ENCODE data around the gene ROM1.
"Not testable (repeated sequence)": the region's sequence is repeated elsewhere in the genome, so short reads cannot be mapped to it uniquely, and the experiment has no call there.

ROM1 gene

DNA sequence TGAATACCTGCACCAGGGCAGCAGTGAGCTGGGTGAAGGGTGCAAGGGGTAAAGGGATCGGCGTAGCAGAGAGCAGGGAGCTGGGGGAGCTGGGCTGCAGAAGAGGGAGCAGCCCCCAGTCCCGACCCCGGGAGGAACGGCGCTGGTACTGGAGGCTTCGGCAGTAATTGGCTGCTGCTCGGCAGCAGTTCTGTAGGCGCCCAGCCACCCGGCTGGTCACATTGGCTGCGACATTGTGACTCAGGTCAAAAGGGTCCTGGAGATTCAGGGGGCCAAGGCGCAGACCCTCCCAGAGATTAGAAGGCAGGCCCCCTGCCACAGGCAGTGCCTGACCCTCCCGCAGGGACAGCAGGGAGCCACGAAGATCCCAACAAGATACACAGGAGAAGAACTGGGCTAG is 37.2 kb upstream of the ROM1 start:
- in situ Hi-C loops (cut with MboI; ENCODE audit: low sequenced_read_pairs), result no loop called here
- peaks cover 22% of the 10 kb centered on the region for H3K4me1 ChIP-seq
- H3K4me3 ChIP-seq, result no peak overlapping the region
- no peaks in the 10 kb centered on the region for H3K27me3 ChIP-seq (ENCODE audit: low read depth)
- no peaks in the 10 kb centered on the region for H3K9me3 ChIP-seq
- peaks cover 75% of the 10 kb centered on the region for H3K36me3 ChIP-seq (replicated peaks)
- DNase-seq (ENCODE audit: low spot score in 2 of 2), result no peak

DNA sequence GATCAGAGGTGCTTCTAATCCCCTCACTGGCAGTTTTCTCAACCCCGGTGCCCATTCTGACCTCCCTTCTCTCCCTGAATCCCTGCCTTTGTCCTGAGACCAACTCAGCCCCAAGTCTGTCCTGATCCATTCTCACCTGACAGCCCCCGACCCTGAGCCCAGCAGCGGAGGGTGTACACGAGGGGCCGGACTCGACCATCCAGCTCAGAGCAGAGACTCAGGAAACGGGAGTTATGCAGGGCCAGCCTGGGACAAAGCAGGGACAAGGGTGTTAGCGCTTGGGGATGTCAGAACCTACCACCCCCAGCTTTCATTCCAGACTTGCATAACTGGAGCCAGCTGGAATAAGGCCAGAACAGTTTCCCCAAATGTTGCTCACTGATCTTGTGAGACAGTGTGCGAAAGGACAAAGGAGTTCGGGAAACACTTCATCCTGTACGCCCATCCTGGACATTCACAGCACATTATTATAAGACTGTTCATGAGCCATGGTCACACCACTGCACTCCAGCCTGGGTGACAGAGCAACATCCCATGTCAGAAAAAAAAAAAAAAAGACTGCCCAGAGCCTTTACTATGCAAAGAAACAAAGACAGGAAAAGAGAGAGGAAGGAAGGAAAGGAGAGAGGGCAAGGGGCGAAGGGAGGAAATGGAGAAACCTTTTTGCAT is 35.9 kb upstream of the ROM1 start:
- H3K36me3 ChIP-seq (replicated peaks), result peaks cover 73% of the 10 kb centered on the region
- DNase-seq (ENCODE audit: low spot score in 2 of 2), result no peak
- in situ Hi-C loops (cut with MboI; ENCODE audit: low sequenced_read_pairs), result no loop called here
- no peaks in the 10 kb centered on the region for H3K27me3 ChIP-seq (ENCODE audit: low read depth)
- H3K4me1 ChIP-seq, result peaks cover 14% of the 10 kb centered on the region
- H3K9me3 ChIP-seq, result no peaks in the 10 kb centered on the region
- no peak overlapping the region for H3K4me3 ChIP-seq

DNA sequence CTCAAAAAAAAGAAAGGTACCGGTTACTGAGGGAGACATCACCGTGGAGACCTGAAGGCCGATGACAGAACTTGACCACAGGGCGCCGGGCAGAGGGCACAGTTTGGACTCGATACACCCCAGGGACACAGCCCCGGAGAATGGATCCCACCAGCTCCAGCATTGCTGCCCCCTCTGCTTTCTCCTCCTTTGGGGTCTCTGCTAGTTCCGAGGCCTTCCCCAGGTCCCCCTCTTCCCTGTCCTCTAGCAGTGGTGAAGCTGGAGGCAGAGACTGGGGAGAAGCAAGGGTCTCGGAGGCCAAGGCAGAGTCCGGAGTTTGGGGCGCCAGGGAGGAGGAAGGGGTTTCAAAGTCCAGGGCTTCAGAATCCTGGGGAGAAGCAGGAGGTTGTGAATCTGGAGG is 34.5 kb upstream of the ROM1 start:
- DNase-seq (ENCODE audit: low spot score in 2 of 2), result no peak
- peaks cover 11% of the 10 kb centered on the region for H3K4me1 ChIP-seq
- H3K27me3 ChIP-seq (ENCODE audit: low read depth), result no peaks in the 10 kb centered on the region
- peaks cover 65% of the 10 kb centered on the region for H3K36me3 ChIP-seq (replicated peaks)
- in situ Hi-C loops (cut with MboI; ENCODE audit: low sequenced_read_pairs), result no loop called here
- H3K4me3 ChIP-seq, result no peak overlapping the region
- no peaks in the 10 kb centered on the region for H3K9me3 ChIP-seq

DNA sequence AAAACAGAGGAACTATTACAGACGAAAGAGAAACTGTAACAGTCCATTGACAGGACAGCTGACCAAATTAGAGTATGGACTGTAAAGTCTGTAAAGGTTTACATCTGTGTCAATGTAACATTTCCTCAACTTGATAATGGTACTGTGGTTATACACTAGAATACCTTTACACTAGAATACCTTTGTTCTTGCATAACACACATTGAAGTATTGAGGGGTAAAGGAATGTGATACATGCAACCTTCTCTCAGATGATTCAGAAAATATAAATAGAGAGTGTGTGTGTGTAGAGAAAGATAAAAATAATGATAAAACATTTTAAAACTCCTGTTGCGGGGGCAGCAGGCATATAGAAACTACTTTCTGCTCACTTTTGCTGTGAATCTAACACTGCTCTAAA is 33.8 kb upstream of the ROM1 start:
- H3K4me1 ChIP-seq, result peaks cover 11% of the 10 kb centered on the region
- peaks cover 66% of the 10 kb centered on the region for H3K36me3 ChIP-seq (replicated peaks)
- H3K9me3 ChIP-seq, result no peaks in the 10 kb centered on the region
- in situ Hi-C loops (cut with MboI; ENCODE audit: low sequenced_read_pairs), result no loop called here
- no peaks in the 10 kb centered on the region for H3K27me3 ChIP-seq (ENCODE audit: low read depth)
- no peak for DNase-seq (ENCODE audit: low spot score in 2 of 2)
- H3K4me3 ChIP-seq, result no peak overlapping the region

DNA sequence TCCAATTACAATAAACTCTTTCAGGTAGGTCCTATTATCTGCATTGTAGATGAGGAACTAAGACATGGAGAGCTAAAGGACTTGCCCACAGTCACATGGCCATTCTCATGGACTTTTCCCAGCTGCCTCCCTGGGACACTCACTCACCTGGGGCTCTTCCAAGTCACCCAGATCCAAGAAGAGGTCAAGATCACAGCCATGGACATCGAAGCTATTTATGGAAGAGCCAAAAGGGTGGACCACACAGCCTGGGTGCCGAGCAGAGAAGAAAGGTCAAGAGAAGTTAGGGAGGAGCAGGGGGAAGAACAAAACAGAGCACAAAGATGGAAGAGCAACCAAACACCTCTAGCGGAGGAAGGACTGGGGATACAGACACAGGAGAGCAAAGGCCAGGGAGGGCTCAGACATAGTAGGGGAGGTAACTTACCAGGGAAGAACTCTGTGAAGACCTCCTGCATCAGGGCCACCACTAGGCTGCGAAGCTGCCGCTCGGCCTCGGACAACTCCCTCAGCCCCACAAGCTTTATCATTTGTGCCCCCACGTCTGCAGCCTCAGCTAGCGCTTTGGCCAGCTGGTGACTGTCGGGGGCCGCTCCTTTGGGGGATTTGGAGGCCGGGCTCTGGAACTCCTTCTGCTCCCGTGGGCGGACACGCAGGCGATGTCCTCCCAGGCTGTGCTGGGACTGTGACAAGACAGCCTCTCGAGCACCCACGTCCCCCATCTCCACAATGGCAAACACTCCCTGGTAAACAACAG is 31.9 kb upstream of the ROM1 start:
- no peaks in the 10 kb centered on the region for H3K27me3 ChIP-seq (ENCODE audit: low read depth)
- DNase-seq (ENCODE audit: low spot score in 2 of 2), result no peak
- H3K9me3 ChIP-seq, result no peaks in the 10 kb centered on the region
- in situ Hi-C loops (cut with MboI; ENCODE audit: low sequenced_read_pairs), result no loop called here
- peaks cover 61% of the 10 kb centered on the region for H3K36me3 ChIP-seq (replicated peaks)
- no peak overlapping the region for H3K4me3 ChIP-seq
- H3K4me1 ChIP-seq, result no peaks in the 10 kb centered on the region

DNA sequence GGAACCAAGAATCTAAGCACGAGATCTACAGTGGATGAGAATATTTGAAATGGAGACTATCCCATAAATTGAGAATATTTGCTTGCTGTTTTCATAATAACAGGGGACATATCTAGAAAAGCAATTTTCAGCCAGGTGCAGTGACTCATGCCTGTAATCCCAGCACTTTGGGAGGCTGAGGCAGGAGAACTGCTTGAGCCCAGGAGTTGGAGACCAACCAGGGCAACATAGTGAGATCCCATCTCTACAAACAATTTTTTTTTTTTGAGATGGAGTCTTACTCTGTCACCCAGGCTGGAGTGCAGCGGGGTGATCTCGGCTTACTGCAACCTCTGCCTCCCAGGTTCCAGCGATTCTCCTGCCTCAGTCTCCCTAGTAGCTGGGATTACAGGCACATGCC is 31.3 kb upstream of the ROM1 start:
- in situ Hi-C loops (cut with MboI; ENCODE audit: low sequenced_read_pairs); DNase-seq (ENCODE audit: low spot score in 2 of 2); H3K4me3 ChIP-seq; H3K4me1 ChIP-seq; H3K27me3 ChIP-seq (ENCODE audit: low read depth); H3K9me3 ChIP-seq: not testable (repeated sequence)
- H3K36me3 ChIP-seq (replicated peaks), result peaks cover 60% of the 10 kb centered on the region

DNA sequence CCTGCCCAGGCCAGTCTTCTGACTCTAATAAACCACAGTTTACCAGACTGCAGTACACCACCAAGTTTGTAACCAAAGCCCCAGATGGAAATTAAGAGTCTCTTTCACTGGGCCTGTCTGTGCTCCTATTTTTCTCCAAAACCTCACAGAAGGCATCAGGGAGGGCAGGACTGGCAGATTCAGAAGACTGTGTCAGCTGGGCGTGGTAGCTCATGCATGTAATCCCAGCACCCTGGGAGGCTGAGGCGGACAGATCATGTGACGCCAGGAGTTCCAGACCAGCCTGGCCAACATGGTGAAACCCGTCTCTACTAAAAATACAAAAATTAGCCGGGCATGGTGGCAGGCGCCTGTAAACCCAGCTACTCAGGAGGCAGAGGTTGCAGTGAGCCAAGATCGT is 27.7 kb upstream of the ROM1 start:
- H3K9me3 ChIP-seq; H3K4me1 ChIP-seq; in situ Hi-C loops (cut with MboI; ENCODE audit: low sequenced_read_pairs); H3K4me3 ChIP-seq; H3K27me3 ChIP-seq (ENCODE audit: low read depth); DNase-seq (ENCODE audit: low spot score in 2 of 2): not testable (repeated sequence)
- peaks cover 61% of the 10 kb centered on the region for H3K36me3 ChIP-seq (replicated peaks)

DNA sequence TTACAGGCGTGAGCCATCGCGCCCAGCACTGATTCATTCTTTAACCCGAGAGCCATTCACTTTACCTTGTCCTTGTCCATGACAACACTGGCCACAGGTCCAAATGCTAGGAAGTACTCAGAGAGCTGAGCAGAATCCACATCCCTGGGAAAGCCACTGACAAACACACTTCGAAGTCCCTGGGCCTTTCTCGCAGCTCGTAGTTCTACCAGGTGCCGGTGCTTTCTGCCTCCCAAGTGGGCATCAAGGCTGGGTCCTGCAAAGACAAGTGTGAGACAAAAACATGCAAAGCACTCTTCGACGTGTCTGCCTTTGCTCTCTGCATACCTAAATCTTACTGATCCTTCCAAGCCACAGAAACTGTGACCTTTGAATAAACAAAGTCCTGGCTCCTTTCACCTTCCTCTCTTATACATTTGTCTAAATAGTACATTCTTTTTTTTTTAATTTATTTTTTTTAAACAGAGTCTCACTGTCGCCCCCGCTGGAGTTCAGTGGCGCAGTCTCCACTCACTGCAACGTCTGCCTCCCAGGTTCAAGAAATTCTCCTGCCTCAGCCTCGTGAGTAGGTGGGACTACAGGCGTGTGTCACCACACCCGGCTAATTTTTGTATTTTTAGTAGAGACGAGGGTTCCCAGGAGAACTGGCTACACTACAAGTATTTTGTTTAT is 24.0 kb upstream of the ROM1 start:
- in situ Hi-C loops (cut with MboI; ENCODE audit: low sequenced_read_pairs), result no loop called here
- Histone ChIP-seq H3K9me3 (no peaks in the 10 kb centered on the region), H3K4me3 (no peak overlapping the region), H3K4me1 (peaks cover 4% of the 10 kb centered on the region), H3K27me3 (ENCODE audit: low read depth) (no peaks in the 10 kb centered on the region), H3K36me3 (replicated peaks) (peaks cover 53% of the 10 kb centered on the region)
- DNase-seq (ENCODE audit: low spot score in 2 of 2), result no peak

DNA sequence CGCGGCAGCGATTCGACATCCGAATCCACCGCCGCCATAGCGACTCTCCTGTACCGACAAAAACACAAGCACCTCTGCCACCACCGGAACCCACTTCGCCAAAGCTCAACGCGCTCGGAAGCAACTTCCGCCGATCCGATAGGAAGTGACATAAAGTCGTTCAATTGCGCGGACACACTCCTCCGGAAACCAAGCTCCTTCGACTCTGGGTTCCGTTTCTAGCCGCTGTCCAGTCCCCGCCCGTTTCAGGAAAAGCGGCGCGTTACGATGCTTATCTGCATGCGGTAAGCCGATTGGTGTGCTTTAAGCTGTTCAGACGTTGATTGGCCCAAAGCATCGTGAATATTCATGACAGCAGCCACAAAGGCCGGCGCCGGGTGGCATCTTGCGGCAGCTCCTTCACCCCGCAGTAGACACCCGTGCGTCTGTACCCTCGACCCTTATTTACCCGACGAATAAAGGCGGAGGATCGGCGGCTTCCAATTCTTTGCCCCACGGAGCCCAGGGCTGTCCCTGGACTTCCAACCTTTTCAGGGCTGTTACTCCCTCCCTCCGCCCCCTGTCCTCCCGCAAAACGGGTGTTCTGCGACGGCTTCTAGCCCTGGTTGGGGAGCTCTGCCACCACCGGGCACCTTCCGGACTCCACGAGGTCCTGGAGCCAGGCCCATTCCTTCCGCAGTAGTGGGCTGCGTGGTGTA is 21.5 kb upstream of the ROM1 start, which contains the start of gene TUT1:
TSS of gene TUT1 (minus strand) at position 76 of the 698 bp plus-strand sequence. CDS start at position 38, 38 bp downstream.
- H3K9me3 ChIP-seq, result no peaks in the 10 kb centered on the region
- H3K36me3 ChIP-seq (replicated peaks), result peaks cover 60% of the 10 kb centered on the region
- in situ Hi-C loops (cut with MboI; ENCODE audit: low sequenced_read_pairs), result no loop called here
- H3K27me3 ChIP-seq (ENCODE audit: low read depth), result no peaks in the 10 kb centered on the region
- H3K4me3 ChIP-seq, result peak within 1 kb of the TSS; percentile 90
- peaks cover 4% of the 10 kb centered on the region for H3K4me1 ChIP-seq
- peak; percentile 96 to 98 for DNase-seq (ENCODE audit: low spot score in 2 of 2)

DNA sequence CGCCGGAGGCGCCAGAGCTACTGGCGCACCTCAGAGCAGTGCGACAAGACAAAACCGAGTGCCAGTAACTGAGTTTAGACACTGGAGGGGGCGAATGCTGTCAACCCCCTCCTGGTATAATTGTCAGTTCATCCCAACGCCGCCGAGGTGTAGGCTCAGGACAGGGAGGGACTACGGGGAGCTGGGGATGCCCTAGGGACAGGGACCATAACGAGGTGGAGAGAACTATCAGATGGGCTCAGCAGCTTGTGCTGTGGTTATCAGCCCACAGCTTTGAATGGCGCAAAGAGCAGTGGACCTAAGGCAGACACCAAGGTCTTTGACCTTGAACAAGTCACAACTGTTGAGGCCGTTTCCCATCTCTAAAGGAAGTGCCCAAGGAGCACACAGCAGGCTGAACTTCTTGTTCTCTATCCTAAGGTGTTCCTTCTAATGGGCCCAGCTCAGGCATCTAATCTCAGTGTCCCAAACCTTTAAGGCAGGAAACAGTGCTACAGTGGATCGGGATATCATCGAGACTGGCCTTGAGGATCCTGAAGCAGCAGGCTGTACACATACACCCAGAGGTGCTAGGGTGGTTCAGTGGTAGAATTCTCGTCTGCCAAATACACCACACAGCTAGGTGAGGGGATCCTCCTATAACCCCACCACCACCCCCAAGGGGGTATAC is 20.8 kb upstream of the ROM1 start:
- peak overlapping the region; percentile 90 for H3K4me3 ChIP-seq
- no peaks in the 10 kb centered on the region for H3K27me3 ChIP-seq (ENCODE audit: low read depth)
- peaks cover 4% of the 10 kb centered on the region for H3K4me1 ChIP-seq
- DNase-seq (ENCODE audit: low spot score in 2 of 2), result no peak
- in situ Hi-C loops (cut with MboI; ENCODE audit: low sequenced_read_pairs), result no loop called here
- peaks cover 63% of the 10 kb centered on the region for H3K36me3 ChIP-seq (replicated peaks)
- no peaks in the 10 kb centered on the region for H3K9me3 ChIP-seq

DNA sequence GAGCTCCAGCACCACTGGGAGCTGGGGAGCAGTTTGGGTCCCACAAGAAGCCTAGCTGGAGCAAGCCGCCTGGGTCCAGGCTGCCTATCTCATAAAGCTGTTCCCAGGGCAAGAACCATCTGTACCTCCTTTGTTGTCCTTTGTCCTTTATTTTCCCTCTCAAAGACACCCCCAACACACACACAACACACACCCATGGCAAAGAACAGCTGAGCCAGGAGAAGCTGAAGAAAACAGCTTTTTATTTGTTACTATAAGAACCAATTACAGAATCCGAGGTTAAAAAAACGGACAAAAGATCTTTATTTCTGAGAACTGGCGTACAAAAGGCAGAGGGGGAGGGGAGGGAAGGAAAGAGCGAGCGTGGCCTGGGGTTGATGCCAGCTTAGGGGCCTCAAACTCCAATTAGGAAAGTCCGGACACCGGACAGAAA is 20.1 kb upstream of the ROM1 start:
- Histone ChIP-seq H3K36me3 (replicated peaks) (peaks cover 64% of the 10 kb centered on the region), H3K27me3 (ENCODE audit: low read depth) (no peaks in the 10 kb centered on the region), H3K4me1 (peaks cover 4% of the 10 kb centered on the region), H3K4me3 (no peak overlapping the region), H3K9me3 (no peaks in the 10 kb centered on the region)
- DNase-seq (ENCODE audit: low spot score in 2 of 2), result no peak
- in situ Hi-C loops (cut with MboI; ENCODE audit: low sequenced_read_pairs), result no loop called here

DNA sequence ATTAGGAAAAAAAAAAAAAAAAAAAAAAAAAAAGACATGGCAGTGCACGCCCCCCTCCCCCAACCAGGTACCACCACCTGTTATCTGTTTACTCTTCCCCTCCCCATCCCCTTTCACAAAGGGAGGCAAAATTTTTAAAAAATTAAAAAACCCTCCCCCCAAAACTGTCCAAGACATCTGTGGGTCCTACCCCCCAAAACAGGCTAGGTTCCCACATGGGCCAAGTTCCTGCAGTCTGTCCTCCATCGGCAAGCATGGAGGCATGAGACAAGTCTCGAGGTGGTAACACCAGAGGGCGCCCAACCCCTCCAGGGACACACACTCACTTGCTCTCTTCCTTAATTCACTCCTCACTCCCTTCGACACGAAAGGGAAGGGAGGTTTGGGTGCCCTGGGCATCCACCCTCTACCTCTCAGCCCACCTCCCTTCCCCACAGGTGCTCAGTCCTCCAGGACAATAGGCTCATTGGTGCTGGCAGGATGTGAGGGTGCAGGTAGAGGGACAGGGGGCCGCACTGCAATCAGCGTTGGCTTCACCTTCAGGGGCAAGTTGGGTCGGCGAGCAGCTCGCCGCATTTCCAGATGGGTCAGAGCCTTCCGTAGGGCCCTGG is 19.5 kb upstream of the ROM1 start:
- peak; percentile 65 to 88 for DNase-seq (ENCODE audit: low spot score in 2 of 2)
- in situ Hi-C loops (cut with MboI; ENCODE audit: low sequenced_read_pairs), result no loop called here
- no peaks in the 10 kb centered on the region for H3K9me3 ChIP-seq

DNA sequence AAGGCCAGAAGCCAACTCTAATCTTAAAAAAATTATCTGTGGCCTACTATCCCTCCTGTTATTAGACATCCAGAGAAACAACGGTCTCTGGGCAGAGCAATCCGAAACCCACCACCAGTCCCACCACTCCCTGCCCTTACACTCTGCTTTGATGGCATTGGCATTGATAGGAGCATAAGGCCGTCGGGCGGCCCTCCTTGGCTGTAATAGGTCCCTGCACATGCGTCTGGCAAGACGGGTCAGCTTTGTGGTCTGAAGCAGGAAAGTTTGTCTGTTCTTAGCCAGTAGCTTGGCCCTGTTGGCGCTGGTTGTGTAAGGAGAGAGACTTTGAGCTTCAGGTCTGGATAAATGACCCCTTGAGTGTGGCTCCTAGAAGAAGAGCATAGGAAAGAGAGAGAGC is 17.9 kb upstream of the ROM1 start:
- H3K9me3 ChIP-seq, result no peaks in the 10 kb centered on the region
- H3K27me3 ChIP-seq (ENCODE audit: low read depth), result no peaks in the 10 kb centered on the region
- peaks cover 15% of the 10 kb centered on the region for H3K4me1 ChIP-seq
- no peak for DNase-seq (ENCODE audit: low spot score in 2 of 2)
- in situ Hi-C loops (cut with MboI; ENCODE audit: low sequenced_read_pairs), result no loop called here
- peaks cover 69% of the 10 kb centered on the region for H3K36me3 ChIP-seq (replicated peaks)
- H3K4me3 ChIP-seq, result no peak overlapping the region

More for the DNA sequence above, 19.5 kb upstream of the ROM1 start:
- H3K36me3 ChIP-seq (replicated peaks), result peaks cover 64% of the 10 kb centered on the region
- peaks cover 4% of the 10 kb centered on the region for H3K4me1 ChIP-seq
- no peaks in the 10 kb centered on the region for H3K27me3 ChIP-seq (ENCODE audit: low read depth)
- H3K4me3 ChIP-seq, result no peak overlapping the region

Data from HAP-1 (cell line).